Immature natural killer cell (primary cell): Measurements from ENCODE around the gene DENND4B. TPM values are rescaled to one million over a fixed set of nuclear protein-coding genes. Genes with fewer than 3 reads are reported as not detected.
"Not testable (repeated sequence)": the region's sequence is repeated elsewhere in the genome, so short reads cannot be mapped to it uniquely, and the experiment has no call there.

Source experiments
- DNase-seq, 3 donors: peaks; one replicate each; pipeline ENCODE4 v3.0.0; 2022; ENCODE audit warnings: mixed read lengths in 1 of 3
- H3K27ac Mint-ChIP-seq, 6 donors: one replicate each; pipeline ENCODE4 v1.8.0; 2020; ENCODE audit warnings: mixed read lengths in 6 of 6, mild to moderate bottlenecking in 5 of 6, inconsistent platforms in 4 of 6, moderate library complexity in 3 of 6
- H3K27me3 Mint-ChIP-seq, 3 donors: one replicate each; pipeline ENCODE4 v1.8.0; 2020 to 2021; ENCODE audit warnings: low read depth in 3 of 3, mild to moderate bottlenecking in 3 of 3, mixed read lengths in 3 of 3, moderate library complexity in 3 of 3, inconsistent platforms in 1 of 3
- H3K36me3 Mint-ChIP-seq, 3 donors: one replicate each; pipeline ENCODE4 v1.8.0; 2020; ENCODE audit warnings: mixed read lengths in 3 of 3, inconsistent platforms in 2 of 3, mild to moderate bottlenecking in 2 of 3
- H3K4me1 Mint-ChIP-seq, 2 donors: one replicate each; pipeline ENCODE4 v1.8.0; 2020; ENCODE audit warnings: inconsistent platforms in 2 of 2, mild to moderate bottlenecking in 2 of 2, mixed read lengths in 2 of 2, moderate library complexity in 1 of 2
- H3K4me3 Mint-ChIP-seq, 5 donors: one replicate each; pipeline ENCODE4 v1.8.0; 2020; ENCODE audit warnings: mild to moderate bottlenecking in 5 of 5, mixed read lengths in 5 of 5, inconsistent platforms in 3 of 5, moderate library complexity in 3 of 5
- H3K9me3 Mint-ChIP-seq, 6 donors: one replicate each; pipeline ENCODE4 v1.8.0; 2020; ENCODE audit warnings: mild to moderate bottlenecking in 6 of 6, mixed read lengths in 6 of 6, inconsistent platforms in 4 of 6, moderate library complexity in 3 of 6
- polyA plus RNA-seq, 3 donors: library from polyadenylated mRNA; unstranded; fragments of 300-500 nt; fragmentation: Illumina TruSeq; gene quantifications; one replicate each; pipeline ENCODE4 v1.2.3, GENCODE V29; 2021

Gene DENND4B
- polyA plus RNA-seq, 3 donors from 2014 or later: 9.9 to 37.1 (median 11.5) TPM

GRCh38 chr1:153903841-153904455, 42.6 kb downstream of the DENND4B start:
- Mint-ChIP-seq H3K4me3 (no peak overlapping the region), H3K9me3 (no peaks in the 10 kb centered on the region), H3K27ac (peak overlapping the region in 1 of 6 donors; percentile 46), H3K4me1 (peaks cover 29 to 49% of the 10 kb centered on the region in 2 donors), H3K27me3 (no peaks in the 10 kb centered on the region), H3K36me3 (peaks cover 4 to 17% (median 7%) of the 10 kb centered on the region in 3 donors)
- no peak for DNase-seq

- H3K27ac Mint-ChIP-seq: peak overlapping the region in 3 of 6 donors; percentile 30 to 81 (median 41)
Observed at GRCh38 chr1:153899509-153899908, 47.0 kb downstream of the DENND4B start.

GRCh38 chr1:153895866-153896265, 50.7 kb downstream of the DENND4B start:
- H3K4me1 Mint-ChIP-seq: peaks cover 11 to 37% of the 10 kb centered on the region in 2 donors
- H3K9me3 Mint-ChIP-seq, H3K4me3 Mint-ChIP-seq, DNase-seq, H3K36me3 Mint-ChIP-seq, H3K27me3 Mint-ChIP-seq: not testable (repeated sequence)
- H3K27ac Mint-ChIP-seq: peak overlapping the region; percentile 31 to 81 (median 54)

More at GRCh38 chr1:153899509-153899908, 47.0 kb downstream of the DENND4B start:
- Mint-ChIP-seq H3K27me3 (no peaks in the 10 kb centered on the region), H3K4me1 (peaks cover 12 to 51% of the 10 kb centered on the region in 2 donors), H3K36me3 (peaks cover 0 to 7% (median 7%) of the 10 kb centered on the region in 3 donors), H3K4me3 (no peak overlapping the region), H3K9me3 (no peaks in the 10 kb centered on the region)
- DNase-seq: no peak

GRCh38 chr1:153891042-153891441, 55.5 kb downstream of the DENND4B start:
- not testable (repeated sequence) for H3K9me3 Mint-ChIP-seq, H3K27me3 Mint-ChIP-seq, DNase-seq, H3K4me3 Mint-ChIP-seq, H3K36me3 Mint-ChIP-seq
- Mint-ChIP-seq H3K4me1 (peaks cover 36 to 51% of the 10 kb centered on the region in 2 donors), H3K27ac (peak overlapping the region in 3 of 6 donors; percentile 66 to 77 (median 71))

GRCh38 chr1:153888533-153888932, 58.0 kb downstream of the DENND4B start:
- Mint-ChIP-seq H3K4me3 (peak overlapping the region; percentile 11 to 62 (median 30)), H3K4me1 (peaks cover 35 to 53% of the 10 kb centered on the region in 2 donors), H3K9me3 (no peaks in the 10 kb centered on the region), H3K36me3 (peaks cover 0 to 8% (median 0%) of the 10 kb centered on the region in 3 donors), H3K27me3 (peaks cover 0 to 1% (median 0%) of the 10 kb centered on the region in 3 donors), H3K27ac (peak overlapping the region; percentile 71 to 93 (median 84))
- DNase-seq: peak in 2 of 3 donors; percentile 7 to 14

GRCh38 chr1:153886127-153886526, 60.4 kb downstream of the DENND4B start:
- peak overlapping the region in 1 of 6 donors; percentile 20 for H3K27ac Mint-ChIP-seq
- no peaks in the 10 kb centered on the region for H3K9me3 Mint-ChIP-seq
- peaks cover 0 to 6% (median 0%) of the 10 kb centered on the region in 3 donors for H3K36me3 Mint-ChIP-seq
- no peak for DNase-seq
- H3K4me1 Mint-ChIP-seq: peaks cover 32 to 51% of the 10 kb centered on the region in 2 donors
- H3K27me3 Mint-ChIP-seq: no peaks in the 10 kb centered on the region
- H3K4me3 Mint-ChIP-seq: no peak overlapping the region

GRCh38 chr1:153883223-153883622, 63.3 kb downstream of the DENND4B start:
- Mint-ChIP-seq H3K27ac (no peak overlapping the region), H3K9me3 (no peaks in the 10 kb centered on the region), H3K4me3 (no peak overlapping the region), H3K27me3 (no peaks in the 10 kb centered on the region), H3K4me1 (peaks cover 21 to 34% of the 10 kb centered on the region in 2 donors), H3K36me3 (no peaks in the 10 kb centered on the region)
- no peak for DNase-seq

- H3K36me3 Mint-ChIP-seq: no peaks in the 10 kb centered on the region
- no peaks in the 10 kb centered on the region for H3K9me3 Mint-ChIP-seq
- H3K4me1 Mint-ChIP-seq: peaks cover 16 to 32% of the 10 kb centered on the region in 2 donors
- no peak overlapping the region for H3K4me3 Mint-ChIP-seq
- DNase-seq: no peak
- no peaks in the 10 kb centered on the region for H3K27me3 Mint-ChIP-seq
- no peak overlapping the region for H3K27ac Mint-ChIP-seq
Observed at GRCh38 chr1:153882296-153882912, 64.1 kb downstream of the DENND4B start.

GRCh38 chr1:153881751-153882150, 64.8 kb downstream of the DENND4B start:
- H3K36me3 Mint-ChIP-seq: no peaks in the 10 kb centered on the region
- no peak overlapping the region for H3K27ac Mint-ChIP-seq
- DNase-seq: no peak
- H3K4me3 Mint-ChIP-seq: no peak overlapping the region
- H3K9me3 Mint-ChIP-seq: no peaks in the 10 kb centered on the region
- H3K4me1 Mint-ChIP-seq: peaks cover 14 to 29% of the 10 kb centered on the region in 2 donors
- no peaks in the 10 kb centered on the region for H3K27me3 Mint-ChIP-seq

GRCh38 chr1:153880962-153881361, 65.6 kb downstream of the DENND4B start:
- peak in 2 of 3 donors; percentile 6 to 7 for DNase-seq
- H3K9me3 Mint-ChIP-seq: no peaks in the 10 kb centered on the region
- no peaks in the 10 kb centered on the region for H3K36me3 Mint-ChIP-seq
- H3K4me3 Mint-ChIP-seq: no peak overlapping the region
- H3K27me3 Mint-ChIP-seq: no peaks in the 10 kb centered on the region
- H3K4me1 Mint-ChIP-seq: peaks cover 19 to 27% of the 10 kb centered on the region in 2 donors
- H3K27ac Mint-ChIP-seq: no peak overlapping the region

- no peak for DNase-seq
- Mint-ChIP-seq H3K4me3 (no peak overlapping the region), H3K36me3 (no peaks in the 10 kb centered on the region), H3K27me3 (no peaks in the 10 kb centered on the region), H3K9me3 (no peaks in the 10 kb centered on the region), H3K4me1 (peaks cover 21 to 28% of the 10 kb centered on the region in 2 donors), H3K27ac (peak overlapping the region in 2 of 6 donors; percentile 15 to 19)
Observed at GRCh38 chr1:153880024-153880423, 66.5 kb downstream of the DENND4B start.

Other genes starting within 250 kb of the DENND4B start
- 10 to 100 TPM in 1 of 3 donors, 1 to 10 TPM in 2; 7.5 to 14.5 (median 7.9) TPM for gene INTS3, start 218.7 kb downstream of the DENND4B start, polyA plus RNA-seq
- 10 to 100 TPM; 38.3 to 89.0 (median 54.3) TPM for gene SLC27A3, start 171.3 kb downstream of the DENND4B start, polyA plus RNA-seq
- 1 to 10 TPM; 1.3 to 5.5 (median 2.1) TPM for gene GATAD2B, start 23.7 kb downstream of the DENND4B start, polyA plus RNA-seq
- 10 to 100 TPM; 13.0 to 31.2 (median 19.3) TPM for gene CRTC2, start 11.9 kb upstream of the DENND4B start, polyA plus RNA-seq
- gene SLC39A1, start 16.8 kb upstream of the DENND4B start, polyA plus RNA-seq: 10 to 100 TPM; 52.3 to 84.8 (median 54.6) TPM
- gene CREB3L4, start 21.2 kb upstream of the DENND4B start, polyA plus RNA-seq: 10 to 100 TPM; 10.0 to 17.6 (median 15.2) TPM
- 100 to 1,000 TPM; 365 to 460 (median 440) TPM for gene JTB, start 31.0 kb upstream of the DENND4B start, polyA plus RNA-seq
- gene RAB13, start 39.6 kb upstream of the DENND4B start, polyA plus RNA-seq: not detected
- gene RPS27, start 44.0 kb upstream of the DENND4B start, polyA plus RNA-seq: over 10,000 TPM in 1 of 3 donors, 1,000 to 10,000 TPM in 2; 7,421 to 15,806 (median 9,939) TPM
- under 1 TPM in 1 of 3 donors, not detected in 2; 0.13 TPM for gene NUP210L, start 208.4 kb upstream of the DENND4B start, polyA plus RNA-seq
- gene TPM3, start 245.4 kb upstream of the DENND4B start, polyA plus RNA-seq: 1,000 to 10,000 TPM; 1,142 to 1,239 (median 1,223) TPM